PFSK-1 (cell line): ENCODE results near the gene TOLLIP.

Experiments
- FOXP2 ChIP-seq: optimal IDR thresholded peaks from 2 replicates; pipeline ENCODE3; 2011; ENCODE audit warnings: borderline replicate concordance, control low read depth, inconsistent platforms; ENCODE audit not compliant: insufficient read depth; ENCODE audit errors: extremely low read length, extremely low read depth
- POLR2AphosphoS5 ChIP-seq: IDR thresholded peaks from 2 replicates; pipeline ENCODE4 v1.6.1; 2012; ENCODE audit warnings: low read depth, mild to moderate bottlenecking, control low read depth, low read length, moderate library complexity
- SIN3A ChIP-seq: IDR thresholded peaks from 2 replicates; pipeline ENCODE4 v1.6.1; 2012; ENCODE audit warnings: mild to moderate bottlenecking, low read length, moderate library complexity, borderline replicate concordance; ENCODE audit not compliant: insufficient read depth
- TAF1 ChIP-seq: IDR thresholded peaks from 2 replicates; pipeline ENCODE4 v1.6.1; 2012; ENCODE audit warnings: low read length, control low read depth, borderline replicate concordance; ENCODE audit not compliant: insufficient read depth
- TF ChIP-seq, protein P1 (sequence below), 2 experiments: IDR thresholded peaks; 2 replicates each; pipeline versions ENCODE4 v1.6.1 to v1.8.0; 2011 to 2012; ENCODE audit warnings: low read depth in 2 of 2, low read length in 2 of 2, control low read depth in 1 of 2, inconsistent platforms in 1 of 2, mild to moderate bottlenecking in 1 of 2, moderate library complexity in 1 of 2; ENCODE audit not compliant: insufficient read depth in 1 of 2

TOLLIP gene

DNA sequence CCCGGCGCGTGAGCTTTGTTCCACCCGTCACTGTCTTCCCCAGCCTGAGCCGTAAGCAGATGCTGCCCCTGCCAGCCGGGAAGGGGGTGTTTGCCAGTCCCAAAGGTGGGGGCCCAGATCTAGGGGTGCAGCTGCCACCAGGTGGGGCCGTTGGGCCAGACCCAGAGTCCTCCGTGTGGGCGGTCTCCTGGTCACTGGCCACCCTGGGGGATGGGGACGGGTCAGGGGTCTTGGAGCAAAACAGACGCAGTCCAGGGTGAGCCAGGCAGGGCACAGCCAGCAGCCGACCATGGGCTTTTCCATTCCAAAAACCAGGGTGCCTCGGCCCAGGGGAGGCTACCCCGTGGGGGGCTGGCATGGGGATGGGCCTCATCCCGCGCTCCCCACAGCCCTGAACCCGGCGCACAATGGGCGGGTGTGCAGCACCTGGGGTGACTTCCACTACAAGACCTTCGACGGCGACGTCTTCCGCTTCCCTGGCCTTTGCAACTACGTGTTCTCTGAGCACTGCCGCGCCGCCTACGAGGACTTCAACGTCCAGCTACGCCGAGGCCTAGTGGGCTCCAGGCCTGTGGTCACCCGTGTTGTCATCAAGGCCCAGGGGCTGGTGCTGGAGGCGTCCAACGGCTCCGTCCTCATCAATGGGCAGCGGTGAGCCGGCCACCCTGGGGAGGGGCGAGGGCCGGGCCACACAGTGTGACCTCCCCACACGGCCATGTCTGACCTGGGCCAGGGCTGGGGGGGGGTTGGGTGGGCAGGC is 83.0 kb downstream of the TOLLIP start:
- TF ChIP-seq TAF1: no peak
- TF ChIP-seq, protein P1, sequence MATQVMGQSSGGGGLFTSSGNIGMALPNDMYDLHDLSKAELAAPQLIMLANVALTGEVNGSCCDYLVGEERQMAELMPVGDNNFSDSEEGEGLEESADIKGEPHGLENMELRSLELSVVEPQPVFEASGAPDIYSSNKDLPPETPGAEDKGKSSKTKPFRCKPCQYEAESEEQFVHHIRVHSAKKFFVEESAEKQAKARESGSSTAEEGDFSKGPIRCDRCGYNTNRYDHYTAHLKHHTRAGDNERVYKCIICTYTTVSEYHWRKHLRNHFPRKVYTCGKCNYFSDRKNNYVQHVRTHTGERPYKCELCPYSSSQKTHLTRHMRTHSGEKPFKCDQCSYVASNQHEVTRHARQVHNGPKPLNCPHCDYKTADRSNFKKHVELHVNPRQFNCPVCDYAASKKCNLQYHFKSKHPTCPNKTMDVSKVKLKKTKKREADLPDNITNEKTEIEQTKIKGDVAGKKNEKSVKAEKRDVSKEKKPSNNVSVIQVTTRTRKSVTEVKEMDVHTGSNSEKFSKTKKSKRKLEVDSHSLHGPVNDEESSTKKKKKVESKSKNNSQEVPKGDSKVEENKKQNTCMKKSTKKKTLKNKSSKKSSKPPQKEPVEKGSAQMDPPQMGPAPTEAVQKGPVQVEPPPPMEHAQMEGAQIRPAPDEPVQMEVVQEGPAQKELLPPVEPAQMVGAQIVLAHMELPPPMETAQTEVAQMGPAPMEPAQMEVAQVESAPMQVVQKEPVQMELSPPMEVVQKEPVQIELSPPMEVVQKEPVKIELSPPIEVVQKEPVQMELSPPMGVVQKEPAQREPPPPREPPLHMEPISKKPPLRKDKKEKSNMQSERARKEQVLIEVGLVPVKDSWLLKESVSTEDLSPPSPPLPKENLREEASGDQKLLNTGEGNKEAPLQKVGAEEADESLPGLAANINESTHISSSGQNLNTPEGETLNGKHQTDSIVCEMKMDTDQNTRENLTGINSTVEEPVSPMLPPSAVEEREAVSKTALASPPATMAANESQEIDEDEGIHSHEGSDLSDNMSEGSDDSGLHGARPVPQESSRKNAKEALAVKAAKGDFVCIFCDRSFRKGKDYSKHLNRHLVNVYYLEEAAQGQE (IDR thresholded peaks at IDR 0.05; ENCODE audit: insufficient read depth in 1 of 2, low read depth in 2 of 2, low read length in 2 of 2): no peak
- no peak for TF ChIP-seq POLR2AphosphoS5
- TF ChIP-seq FOXP2: no peak
- no peak for TF ChIP-seq SIN3A

DNA sequence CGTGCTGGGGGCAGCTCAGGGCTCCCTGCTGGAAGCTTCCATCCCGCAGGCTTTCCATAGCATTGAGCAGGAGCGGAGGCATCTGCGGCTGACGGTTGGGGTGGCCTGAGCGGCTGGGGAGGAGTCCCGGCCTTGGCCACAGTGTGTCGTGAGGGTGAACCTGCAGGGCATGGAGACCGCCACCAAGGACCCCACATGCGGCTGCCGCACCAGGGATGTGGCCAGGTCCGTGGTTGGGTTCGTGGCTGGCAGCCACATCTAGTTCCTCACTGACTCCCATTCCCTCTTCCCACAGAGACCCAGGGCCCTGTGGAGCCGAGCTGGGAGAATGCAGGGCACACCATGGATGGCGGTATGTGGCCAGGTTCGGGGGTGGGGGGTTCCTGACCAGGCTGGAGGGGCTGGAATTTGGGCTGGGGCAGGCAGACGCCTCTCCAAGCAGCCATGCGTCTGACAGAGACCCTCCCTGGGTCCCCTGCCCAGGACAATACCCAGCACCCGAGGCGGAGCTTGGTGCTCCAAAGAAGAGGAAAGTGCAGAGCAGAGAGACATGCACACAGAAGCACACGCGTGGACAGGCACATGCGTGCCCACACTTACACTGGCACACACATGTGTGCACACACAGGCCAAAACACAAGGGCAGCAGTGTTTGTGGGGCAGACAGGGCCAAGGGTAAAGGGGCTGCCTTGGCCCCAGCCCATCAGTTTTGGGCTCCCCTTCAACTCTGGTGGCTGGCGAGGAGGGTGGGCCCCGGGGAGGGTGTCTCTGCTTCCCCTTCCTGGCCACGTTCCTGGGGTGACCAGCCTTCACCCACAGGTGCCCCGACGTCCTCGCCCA is 83.8 kb downstream of the TOLLIP start:
- TF ChIP-seq, protein P1 (IDR thresholded peaks at IDR 0.05; ENCODE audit: insufficient read depth in 1 of 2, low read depth in 2 of 2, low read length in 2 of 2): no peak
- no peak for TF ChIP-seq TAF1
- no peak for TF ChIP-seq FOXP2

DNA sequence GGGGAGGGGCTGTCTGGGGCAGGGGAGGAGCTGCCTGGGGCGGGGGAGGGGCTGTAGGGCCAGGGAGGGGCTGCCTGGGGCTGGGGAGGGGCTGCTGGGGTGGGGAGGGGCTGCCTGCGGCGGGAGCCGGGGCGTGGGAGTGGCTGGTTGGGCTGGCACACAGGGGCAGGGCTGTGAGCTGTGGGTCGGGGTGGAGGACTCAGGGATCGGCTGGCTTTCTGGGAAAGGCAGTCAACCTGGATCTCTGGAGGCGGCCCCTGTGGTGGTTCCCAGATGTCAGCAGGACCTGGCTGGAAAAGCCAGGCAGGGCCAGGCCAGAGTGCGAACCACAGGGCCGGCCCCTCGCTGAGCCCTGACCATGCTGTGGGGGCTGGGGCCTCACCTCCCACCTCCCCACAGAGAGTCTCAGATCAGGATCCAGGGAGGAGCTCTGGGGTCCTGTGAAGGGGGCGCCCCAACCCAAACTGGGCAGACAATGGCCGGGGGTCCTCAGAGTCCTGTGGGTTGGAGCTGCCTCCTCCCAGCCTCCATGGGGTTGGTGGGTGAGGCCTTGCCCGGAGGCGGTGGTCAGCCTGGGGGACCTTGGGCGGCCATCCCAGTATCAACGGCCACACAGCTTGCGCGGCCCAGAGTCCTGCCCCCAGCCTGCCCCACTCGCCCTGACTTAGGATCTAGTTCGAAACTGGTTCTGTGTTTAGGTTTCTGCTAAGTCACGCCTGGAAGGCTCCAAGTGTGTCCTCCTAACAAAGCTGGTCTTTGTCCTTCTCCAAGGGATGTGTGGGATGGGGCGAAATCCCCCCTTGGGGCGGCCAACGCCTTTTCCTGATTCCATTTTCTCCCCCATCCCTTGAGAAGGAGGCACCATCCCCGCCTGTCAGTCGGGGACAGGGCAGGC is 84.7 kb downstream of the TOLLIP start:
- TF ChIP-seq, protein P1 (IDR thresholded peaks at IDR 0.05; ENCODE audit: insufficient read depth in 1 of 2, low read depth in 2 of 2, low read length in 2 of 2): no peak
- no peak for TF ChIP-seq TAF1
- TF ChIP-seq FOXP2: no peak
- no peak for TF ChIP-seq POLR2AphosphoS5
- no peak for TF ChIP-seq SIN3A
